Cerebellar cortex (tissue), 1 donor: Measurements from ENCODE around the gene TF.

ENCODE experiments used
- DNase-seq: peaks from one replicate; pipeline ENCODE4 v3.0.0-alpha.2; 2015; ENCODE audit warnings: low spot score

Gene TF

DNA sequence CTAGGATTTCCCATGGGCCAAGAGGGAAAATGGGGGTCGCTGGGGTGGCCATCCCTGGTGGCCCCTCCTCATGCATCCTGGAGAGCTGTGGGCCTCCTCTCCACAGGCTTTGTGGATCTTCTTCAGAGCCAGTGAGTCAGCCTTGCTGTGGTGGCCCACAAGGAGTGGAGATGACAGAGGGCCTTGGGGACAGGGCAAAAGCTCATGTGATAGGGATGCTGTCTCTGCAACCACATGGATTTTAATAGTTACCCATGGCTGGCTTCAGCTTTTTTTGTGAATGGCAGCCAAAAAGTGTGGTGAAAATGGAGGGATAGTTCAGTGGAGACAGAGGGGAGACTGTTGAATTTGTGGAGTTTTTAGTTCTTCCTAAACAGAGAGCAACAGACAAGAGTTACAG is 1.2 kb downstream of the TF start:
- no peak for DNase-seq

DNA sequence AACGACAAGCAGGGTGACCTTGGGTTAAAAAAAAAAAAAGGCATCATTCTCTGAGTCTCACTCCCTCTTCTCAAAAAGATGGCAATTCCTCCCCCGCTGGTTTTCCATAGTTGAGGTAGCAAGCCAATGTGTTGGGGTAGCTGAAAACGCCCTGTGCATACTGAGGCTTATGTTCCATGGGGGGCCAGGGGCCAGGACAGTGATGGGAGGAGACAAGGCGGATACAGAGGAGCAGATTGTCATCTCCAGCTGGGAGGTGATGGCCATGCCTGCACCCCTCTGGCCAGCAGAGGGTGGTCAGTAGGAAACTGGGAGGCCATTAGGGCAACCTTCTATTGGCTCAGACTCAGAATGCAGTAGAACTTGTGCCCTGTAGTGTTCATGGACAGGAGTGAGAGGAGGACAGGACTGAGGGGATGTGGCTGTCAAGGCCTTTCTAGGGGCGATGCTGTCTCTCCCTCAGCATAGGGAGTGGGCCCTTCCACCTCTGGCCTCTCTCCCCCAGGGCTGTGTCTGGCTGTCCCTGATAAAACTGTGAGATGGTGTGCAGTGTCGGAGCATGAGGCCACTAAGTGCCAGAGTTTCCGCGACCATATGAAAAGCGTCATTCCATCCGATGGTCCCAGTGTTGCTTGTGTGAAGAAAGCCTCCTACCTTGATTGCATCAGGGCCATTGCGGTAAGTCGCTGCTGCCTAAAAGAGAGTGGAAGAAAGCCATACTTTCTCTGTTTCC is 1.9 kb downstream of the TF start:
- no peak for DNase-seq

DNA sequence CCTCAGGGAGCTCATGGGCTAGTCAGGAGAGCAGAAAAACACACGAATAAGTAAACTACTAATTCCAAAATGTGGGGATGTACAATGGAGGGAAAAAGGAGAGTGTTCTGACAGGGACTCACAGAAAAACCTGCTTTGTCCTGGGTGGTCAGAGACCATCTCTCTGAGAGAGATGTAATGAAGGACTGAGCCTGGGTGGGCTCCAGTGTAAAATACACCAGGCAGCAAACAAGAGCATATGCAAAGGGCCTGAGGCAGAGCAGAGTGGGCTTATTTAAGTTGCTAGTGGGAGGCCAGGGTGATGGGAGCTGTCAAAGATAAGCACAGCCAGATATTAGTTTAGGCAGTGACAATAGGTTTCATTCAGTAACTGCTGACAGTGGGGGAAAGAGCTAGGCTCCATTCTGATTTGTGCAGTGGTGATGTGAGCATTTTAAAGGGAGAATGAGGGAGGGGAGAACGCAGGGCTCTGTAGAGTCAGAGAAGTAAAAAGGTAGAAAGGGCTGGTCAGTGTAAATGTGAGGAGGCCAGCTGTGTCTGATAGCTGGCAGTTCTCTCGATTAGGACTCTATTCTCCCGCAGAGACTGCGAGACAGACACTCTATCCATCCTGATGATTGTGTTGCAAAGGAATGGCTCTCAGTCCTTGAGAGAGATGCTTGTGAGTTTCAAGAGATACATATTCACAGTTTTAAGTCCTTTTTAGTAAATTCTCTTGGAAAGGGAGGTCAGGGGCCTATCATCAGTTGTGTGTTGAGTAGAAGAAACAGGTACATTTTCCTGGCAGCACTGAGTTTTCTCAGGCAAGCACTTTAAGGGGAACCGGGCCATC is 3.5 kb downstream of the TF start:
- no peak for DNase-seq

GRCh38 chr3:133750259-133750656 is 4.1 kb downstream of the TF start:
- DNase-seq, result no peak

DNA sequence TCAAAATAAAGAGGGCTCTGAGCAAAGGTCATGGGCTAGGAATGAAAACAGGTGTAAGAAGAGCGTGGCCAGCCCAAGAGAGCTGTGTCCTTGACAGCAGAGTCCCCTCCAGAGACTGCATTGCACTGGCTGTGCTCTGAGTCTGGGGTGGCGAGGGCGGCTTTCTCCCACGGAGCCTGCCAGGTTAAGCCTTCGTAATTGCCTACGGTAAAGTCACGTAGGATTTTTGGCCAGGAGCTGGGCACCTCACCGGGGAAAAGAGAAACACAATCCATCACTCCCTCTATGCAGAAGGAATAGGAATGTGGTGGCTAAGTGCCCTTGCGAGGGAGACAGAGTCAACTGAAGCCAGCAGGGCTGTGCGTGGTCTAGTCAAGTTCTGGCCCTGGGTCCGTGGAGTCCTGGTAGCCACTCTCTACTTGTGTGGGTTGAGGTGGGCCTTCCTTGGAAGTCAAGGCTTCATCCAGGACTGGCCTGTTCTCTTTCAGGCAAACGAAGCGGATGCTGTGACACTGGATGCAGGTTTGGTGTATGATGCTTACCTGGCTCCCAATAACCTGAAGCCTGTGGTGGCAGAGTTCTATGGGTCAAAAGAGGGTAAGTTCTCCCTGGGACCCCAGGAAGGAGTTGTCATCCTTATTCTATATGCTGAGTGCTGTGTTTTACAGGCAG is 7.0 kb downstream of the TF start:
- DNase-seq, result no peak

DNA sequence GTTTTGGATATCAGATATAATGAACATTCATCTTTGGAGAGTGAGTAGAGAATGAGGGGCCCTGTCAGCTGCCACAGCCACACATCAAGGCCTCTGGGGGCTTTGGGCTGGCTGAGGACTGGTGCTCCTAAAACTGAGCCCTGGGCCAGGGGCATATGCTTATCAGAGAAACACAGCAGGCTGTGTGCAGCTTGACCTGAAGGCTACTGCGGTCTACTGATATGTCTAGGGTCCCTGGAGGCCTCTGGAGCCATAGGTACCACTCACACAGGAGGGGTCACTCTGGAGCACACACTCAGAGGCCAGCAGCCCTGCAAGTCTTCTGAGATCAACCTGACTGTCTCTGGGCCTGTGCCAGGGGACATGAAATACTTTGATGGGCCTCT is 7.6 kb downstream of the TF start:
- DNase-seq, result no peak

- no peak for DNase-seq
Observed at GRCh38 chr3:133754455-133754854, 8.3 kb downstream of the TF start.

DNA sequence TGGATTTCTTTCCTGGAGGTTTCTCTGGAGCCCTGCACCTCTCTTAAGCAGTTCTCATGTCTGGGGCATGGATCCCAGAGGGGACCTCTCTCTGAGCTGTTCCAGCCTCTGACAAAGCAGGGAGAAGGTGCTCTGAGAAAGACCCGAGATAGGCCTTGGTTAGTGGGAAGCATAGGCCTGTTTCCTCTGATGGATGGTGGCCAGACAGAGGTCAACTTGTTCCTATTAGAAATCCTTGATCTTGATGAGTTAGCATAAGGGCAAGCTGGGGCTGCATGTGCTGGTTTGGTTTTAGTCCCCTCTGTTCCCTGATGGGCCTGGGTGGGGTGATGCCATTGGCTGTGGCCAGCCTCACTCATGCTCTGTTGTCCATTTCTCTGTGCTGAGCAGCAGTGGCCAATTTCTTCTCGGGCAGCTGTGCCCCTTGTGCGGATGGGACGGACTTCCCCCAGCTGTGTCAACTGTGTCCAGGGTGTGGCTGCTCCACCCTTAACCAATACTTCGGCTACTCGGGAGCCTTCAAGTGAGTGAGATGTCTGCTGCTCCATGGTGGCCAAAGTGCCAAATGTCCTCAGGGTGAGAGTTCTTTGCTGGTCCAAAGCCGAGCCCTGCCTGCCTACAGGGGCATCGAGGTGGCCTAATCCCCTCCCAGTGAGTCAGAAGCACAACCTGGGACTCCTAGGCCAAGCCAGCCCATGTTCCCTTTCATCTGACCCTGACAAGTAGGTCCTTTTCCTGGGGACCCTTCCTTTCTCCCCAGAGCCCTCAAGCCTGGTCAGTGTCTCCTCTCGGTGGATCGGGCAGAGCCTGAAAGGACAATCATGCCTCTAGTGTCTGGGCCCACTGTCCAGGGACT is 9.0 kb downstream of the TF start:
- DNase-seq, result no peak

DNA sequence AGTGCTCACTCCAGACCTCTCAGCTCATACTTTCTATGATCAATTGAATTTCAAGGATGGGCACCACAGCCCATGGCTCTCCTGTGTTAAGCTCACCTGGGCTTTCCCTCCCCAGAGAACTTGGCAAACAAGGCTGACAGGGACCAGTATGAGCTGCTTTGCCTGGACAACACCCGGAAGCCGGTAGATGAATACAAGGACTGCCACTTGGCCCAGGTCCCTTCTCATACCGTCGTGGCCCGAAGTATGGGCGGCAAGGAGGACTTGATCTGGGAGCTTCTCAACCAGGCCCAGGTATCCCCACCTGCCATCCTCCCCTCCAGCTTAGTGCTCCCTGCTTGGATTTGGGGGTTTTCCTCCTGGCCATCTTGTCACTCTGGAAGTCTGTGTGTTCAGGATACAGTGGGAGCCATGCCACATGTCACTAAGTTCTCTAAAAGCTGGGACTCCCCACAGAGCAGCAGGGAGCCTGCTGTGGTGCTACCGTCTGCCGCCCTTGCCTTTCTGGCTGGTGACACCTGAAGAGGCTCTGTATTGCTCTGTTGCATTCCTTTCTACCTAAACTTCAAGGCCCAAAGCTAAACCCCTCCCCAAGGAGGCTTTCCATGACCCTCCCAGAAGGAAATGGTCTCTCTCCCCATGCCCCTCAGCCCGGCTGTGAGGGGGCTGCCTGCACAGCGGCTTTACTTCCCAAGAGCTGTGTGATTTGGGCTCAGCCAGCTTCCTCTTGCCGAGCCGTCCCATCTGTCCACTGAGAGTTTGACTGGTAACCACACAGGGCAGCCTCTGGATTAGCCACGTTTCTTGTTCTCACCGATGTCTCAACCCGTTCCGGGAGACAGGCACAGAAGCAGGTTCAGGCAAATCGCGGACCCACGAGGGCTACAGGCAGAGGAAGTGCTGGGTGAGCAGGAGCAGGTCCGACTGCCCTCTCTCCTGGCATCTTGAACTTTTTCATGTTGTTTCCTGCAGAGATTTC is 10.8 kb downstream of the TF start:
- peak; percentile 46 for DNase-seq

DNA sequence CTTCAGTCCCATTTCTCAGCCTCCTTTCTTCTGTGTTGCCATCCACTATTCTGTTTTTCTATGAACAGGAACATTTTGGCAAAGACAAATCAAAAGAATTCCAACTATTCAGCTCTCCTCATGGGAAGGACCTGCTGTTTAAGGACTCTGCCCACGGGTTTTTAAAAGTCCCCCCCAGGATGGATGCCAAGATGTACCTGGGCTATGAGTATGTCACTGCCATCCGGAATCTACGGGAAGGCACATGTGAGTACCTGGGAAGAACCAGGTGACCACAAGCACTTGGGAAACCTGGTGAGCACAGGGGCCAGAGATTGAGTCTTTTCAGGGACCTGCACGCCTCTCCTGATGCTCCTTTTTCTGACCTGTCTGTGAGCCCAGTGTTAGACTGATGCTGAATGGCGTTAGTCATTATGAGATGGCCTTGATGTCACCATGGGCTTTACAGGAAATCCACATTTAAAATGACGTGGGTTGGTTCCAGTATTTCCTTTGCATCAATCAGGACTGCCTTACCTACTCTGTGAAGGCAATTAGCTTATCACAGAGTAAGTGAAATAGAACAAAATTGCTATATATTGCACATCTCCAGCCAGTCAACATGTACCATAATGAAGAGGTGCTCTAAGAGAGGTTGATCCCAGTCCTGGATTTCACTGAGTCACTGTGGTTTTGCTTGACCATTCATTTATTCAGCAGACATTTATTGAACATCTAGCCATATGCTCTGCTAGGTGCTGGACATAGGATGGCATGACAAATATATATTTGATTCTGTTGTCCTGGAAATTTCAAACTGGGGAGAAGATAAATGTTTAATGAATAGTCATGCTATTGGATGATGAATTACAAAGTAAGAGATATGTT is 11.7 kb downstream of the TF start:
- no peak for DNase-seq

DNA sequence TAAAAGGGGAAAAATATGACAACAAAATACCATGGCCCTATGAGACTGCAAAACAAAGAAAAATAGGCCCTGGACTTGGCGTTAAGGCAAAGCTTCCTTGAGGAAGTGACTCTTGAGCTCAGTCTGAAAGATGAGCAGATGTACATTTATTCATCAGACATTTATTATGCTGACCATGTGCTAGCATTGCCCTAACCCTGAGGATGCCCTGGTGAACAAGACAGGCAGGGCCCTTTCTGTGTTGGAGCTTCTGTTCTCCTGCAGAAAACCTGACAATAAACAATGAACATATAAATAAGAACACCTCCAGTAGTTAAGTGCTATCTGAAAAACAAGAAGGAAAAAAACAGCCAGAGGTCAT is 12.4 kb downstream of the TF start:
- DNase-seq, result no peak

GRCh38 chr3:133758964-133759739 is 13.0 kb downstream of the TF start:
- no peak for DNase-seq

DNA sequence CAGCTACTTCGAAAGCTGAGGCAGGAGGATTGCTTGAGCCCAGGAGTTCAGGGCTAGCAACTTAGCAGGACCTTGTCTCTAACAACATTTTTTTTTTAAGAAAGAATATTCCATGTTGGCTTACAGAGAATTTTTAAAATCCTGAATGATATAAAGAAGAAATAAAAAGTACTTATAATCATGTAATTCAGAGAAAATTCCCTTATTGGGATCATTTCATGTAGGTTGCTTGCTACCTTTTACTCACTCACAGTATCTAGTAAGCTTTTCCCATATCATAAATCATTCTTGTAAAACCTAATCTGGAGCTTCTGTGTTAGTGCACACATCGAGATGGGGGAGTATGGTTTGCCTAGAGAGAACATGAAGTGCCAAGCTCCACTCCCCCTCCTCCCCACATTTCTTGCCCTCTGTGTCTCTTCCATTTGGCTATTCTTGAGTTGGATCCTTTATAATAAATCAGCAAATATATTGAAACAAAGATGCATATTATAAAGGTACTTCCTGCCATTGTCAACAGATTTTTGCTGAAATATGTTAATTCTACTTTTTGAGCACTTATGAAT is 13.6 kb downstream of the TF start:
- DNase-seq, result no peak

- no peak for DNase-seq
Observed at GRCh38 chr3:133760916-133761315, 14.7 kb downstream of the TF start.

DNA sequence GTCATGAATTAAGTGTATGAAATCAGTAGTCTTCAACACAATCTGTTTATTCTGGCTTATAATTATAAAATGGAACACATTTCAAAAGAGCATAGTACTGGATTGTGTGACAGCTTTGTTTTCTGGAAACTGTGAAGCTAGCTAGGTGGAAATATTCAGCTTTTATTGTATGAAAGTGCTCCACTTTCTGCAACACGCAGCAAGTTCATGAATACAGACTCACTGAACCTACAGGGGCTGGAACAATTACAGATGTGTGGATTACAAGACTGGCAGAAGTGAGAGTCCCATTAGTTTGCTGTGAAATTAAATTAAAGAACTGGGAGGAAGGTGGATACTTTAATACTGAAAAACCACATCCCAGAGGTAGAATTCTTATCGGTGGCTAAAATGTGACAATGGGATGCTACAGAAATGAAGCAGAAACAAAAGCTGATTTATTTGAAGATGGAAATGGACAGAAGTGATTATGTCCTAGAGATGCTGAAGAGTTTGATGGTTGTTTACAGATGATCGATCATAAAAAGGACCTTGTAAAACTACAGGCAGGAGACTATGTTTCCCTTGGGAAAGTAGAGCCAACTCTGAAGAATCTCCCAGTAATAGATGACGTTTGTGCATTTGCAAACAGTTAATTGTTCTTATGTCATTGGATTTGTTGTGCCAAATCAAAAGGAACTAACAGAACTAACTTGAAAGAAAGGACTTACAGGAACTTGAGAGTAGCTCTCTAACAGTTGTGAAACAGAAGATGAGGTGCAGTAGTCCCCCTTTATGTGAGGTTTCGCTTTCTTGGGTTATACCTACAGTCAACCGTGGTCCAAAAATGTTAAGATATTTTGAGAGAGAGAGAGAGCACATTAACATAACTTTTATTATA is 15.7 kb downstream of the TF start:
- no peak for DNase-seq

DNA sequence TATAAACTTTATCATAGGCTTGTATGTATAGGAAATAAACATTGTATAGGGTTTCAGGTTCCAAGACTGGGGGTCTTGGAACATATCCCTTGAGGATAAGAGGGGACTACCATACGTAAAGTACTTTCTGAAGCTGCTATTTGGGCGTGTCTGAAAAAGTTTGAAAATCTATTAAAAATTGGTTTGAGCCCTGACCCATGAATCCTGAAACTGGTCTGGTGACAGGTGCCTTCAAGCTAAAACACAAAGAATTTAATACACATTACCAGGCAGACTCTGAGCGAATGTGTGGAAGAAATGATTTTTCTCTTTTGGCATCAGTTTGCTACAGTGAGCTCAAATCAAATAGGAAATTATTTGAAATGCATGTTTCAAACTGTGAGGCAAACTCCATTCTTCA is 16.3 kb downstream of the TF start:
- DNase-seq, result no peak

- DNase-seq, result peak; percentile 11
Observed at GRCh38 chr3:133763797-133764683, 17.8 kb downstream of the TF start.
